Neural progenitor cell (in vitro differentiated cells): ENCODE data around the gene MSMO1.

Source experiments
- EZH2 ChIP-seq: fragments of 200-600 bp; sonication (generic); IDR thresholded peaks from 2 replicates; pipeline ENCODE4 v1.6.1; 2017; ENCODE audit warnings: antibody characterized with exemption, mild to moderate bottlenecking, moderate library complexity
- EZH2phosphoT487 ChIP-seq: fragments of 200-600 bp; sonication (generic); IDR thresholded peaks from 2 replicates; pipeline ENCODE4 v1.6.1; 2017; ENCODE audit warnings: antibody characterized with exemption
- TF ChIP-seq, protein P1 (sequence below): fragments of 200-600 bp; sonication (generic); IDR thresholded peaks from 2 replicates; pipeline ENCODE4 v1.5.1; 2017; ENCODE audit warnings: antibody characterized with exemption, mild to moderate bottlenecking

DNA sequence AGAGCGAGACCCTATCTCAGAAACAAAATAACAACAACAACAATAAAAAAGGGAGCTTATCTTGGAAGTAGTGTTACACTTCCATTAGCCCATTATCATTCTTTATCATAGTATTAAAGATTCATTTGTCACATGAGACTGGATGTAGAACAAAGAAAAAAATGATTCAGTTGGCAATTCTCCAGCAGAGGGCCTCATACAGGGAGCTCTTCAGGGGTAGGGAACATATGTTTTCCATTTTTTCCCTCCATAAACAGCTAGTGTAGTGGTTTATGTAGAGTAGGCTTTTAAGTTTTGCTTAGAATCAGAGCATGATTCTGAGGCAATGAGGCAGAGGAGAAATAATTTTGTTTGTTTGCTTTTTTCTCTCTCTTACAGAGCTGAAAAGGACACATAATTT, 57.1 kb downstream of the MSMO1 start:
- TF ChIP-seq, protein P1, sequence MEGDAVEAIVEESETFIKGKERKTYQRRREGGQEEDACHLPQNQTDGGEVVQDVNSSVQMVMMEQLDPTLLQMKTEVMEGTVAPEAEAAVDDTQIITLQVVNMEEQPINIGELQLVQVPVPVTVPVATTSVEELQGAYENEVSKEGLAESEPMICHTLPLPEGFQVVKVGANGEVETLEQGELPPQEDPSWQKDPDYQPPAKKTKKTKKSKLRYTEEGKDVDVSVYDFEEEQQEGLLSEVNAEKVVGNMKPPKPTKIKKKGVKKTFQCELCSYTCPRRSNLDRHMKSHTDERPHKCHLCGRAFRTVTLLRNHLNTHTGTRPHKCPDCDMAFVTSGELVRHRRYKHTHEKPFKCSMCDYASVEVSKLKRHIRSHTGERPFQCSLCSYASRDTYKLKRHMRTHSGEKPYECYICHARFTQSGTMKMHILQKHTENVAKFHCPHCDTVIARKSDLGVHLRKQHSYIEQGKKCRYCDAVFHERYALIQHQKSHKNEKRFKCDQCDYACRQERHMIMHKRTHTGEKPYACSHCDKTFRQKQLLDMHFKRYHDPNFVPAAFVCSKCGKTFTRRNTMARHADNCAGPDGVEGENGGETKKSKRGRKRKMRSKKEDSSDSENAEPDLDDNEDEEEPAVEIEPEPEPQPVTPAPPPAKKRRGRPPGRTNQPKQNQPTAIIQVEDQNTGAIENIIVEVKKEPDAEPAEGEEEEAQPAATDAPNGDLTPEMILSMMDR, result peak; percentile 52
- TF ChIP-seq EZH2phosphoT487 (no peak), EZH2 (no peak)
